ENCODE results near the gene PLSCR5.

PLSCR5 gene

DNA sequence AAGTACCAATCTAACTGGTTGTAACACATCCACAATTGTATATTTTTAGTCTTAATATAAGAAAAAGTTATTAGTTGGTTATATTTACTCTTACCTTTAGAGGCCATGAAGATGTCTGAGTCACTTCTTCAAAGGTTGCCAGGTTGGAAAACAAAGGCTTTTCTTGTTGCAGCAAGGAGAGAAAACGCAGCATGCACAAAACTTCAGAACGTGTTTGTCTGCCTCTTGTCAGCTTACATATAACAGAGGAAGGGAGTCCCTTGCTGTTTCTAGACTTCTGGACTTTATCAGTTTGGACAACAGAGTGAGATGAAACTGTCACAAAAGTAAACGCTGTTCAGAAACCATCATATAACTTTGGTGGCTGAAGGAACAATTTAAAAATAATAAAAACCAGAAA is at the start of gene PLSCR5:
TSS of gene PLSCR5 (minus strand) at position 241 of the 400 bp plus-strand sequence. CDS start at position 107, 134 bp downstream.
- H3K36me3 ChIP-seq, result no peaks in the 10 kb centered on the region
- H3K4me1 ChIP-seq (ENCODE audit: control insufficient read depth in 1 of 2, insufficient read depth in 1 of 2, low read depth in 1 of 2, low read length in 1 of 2), result no peaks in the 10 kb centered on the region
- H3K27ac ChIP-seq, result no peak within 1 kb of the TSS
- no peaks in the 10 kb centered on the region for H3K27me3 ChIP-seq
- TF ChIP-seq, protein P1, sequence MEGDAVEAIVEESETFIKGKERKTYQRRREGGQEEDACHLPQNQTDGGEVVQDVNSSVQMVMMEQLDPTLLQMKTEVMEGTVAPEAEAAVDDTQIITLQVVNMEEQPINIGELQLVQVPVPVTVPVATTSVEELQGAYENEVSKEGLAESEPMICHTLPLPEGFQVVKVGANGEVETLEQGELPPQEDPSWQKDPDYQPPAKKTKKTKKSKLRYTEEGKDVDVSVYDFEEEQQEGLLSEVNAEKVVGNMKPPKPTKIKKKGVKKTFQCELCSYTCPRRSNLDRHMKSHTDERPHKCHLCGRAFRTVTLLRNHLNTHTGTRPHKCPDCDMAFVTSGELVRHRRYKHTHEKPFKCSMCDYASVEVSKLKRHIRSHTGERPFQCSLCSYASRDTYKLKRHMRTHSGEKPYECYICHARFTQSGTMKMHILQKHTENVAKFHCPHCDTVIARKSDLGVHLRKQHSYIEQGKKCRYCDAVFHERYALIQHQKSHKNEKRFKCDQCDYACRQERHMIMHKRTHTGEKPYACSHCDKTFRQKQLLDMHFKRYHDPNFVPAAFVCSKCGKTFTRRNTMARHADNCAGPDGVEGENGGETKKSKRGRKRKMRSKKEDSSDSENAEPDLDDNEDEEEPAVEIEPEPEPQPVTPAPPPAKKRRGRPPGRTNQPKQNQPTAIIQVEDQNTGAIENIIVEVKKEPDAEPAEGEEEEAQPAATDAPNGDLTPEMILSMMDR (IDR thresholded peaks at IDR 0.05), result no peak
- no peaks in the 10 kb centered on the region for H3K9me3 ChIP-seq
- no peak within 1 kb of the TSS for H3K4me3 ChIP-seq (ENCODE audit: low read depth in 1 of 2, low read length in 1 of 2)

DNA sequence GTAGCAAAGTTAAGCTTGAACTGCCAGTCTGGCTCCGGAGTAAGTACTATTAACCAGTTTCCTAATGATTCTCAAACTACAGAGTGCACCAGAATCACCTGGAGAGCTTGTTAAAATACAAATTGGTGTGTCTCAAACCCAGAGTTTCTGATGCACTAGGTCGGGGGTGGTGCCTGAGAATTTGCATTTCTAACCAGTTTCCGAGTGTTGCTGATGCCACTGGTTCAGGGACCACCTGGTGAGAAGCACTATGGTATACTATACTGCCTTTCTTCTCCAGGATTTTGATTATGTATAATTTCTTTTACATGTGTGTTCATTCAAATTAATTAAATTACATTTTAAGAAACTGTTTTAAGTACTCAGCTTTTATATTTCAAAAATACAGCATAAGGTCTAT is 48.8 kb upstream of the PLSCR5 start:
- Histone ChIP-seq H3K36me3 (no peaks in the 10 kb centered on the region), H3K9me3 (no peaks in the 10 kb centered on the region), H3K4me1 (ENCODE audit: control insufficient read depth in 1 of 2, insufficient read depth in 1 of 2, low read depth in 1 of 2, low read length in 1 of 2) (no peaks in the 10 kb centered on the region), H3K27ac (no peak overlapping the region), H3K4me3 (ENCODE audit: low read depth in 1 of 2, low read length in 1 of 2) (no peak overlapping the region), H3K27me3 (peaks cover 4% of the 10 kb centered on the region)
- TF ChIP-seq, protein P1 (IDR thresholded peaks at IDR 0.05), result no peak

DNA sequence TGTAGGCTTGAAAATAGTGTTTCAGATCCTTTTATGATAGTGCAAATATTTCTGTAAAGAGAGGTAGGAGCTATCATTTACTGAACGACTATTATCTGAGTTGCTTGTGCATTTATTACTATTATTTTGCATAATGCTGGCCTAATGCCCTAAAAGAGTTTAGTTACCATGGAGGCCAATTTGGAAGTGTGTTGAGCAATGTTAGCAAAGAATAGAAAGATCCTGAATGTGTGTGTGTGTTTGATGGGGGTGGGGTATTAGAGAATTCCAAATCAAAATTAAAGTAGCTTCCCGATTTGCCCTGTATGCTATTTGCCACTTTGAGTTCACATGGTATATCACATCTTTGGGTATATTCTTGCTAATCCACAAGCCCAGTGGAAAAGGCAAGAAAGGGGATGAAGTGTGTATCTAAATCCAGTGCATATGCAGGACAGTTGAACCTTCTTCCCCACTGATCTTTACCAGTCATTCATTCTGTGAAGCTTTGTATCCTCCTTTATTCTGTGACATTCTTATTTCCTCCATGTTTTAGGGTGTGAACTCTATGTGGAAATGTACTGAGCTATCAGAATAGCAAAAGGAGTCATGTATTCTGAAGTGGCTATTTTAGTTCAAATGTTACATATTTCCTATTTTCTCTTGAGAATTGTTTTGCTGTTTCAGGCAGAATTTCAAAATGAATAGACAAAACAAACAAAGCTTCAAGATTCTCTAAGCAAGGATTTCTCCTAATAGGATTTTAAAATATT is 45.7 kb upstream of the PLSCR5 start:
- Histone ChIP-seq H3K4me3 (ENCODE audit: low read depth in 1 of 2, low read length in 1 of 2) (no peak overlapping the region), H3K36me3 (no peaks in the 10 kb centered on the region), H3K27me3 (peaks cover 4% of the 10 kb centered on the region), H3K4me1 (ENCODE audit: control insufficient read depth in 1 of 2, insufficient read depth in 1 of 2, low read depth in 1 of 2, low read length in 1 of 2) (peaks cover 5% of the 10 kb centered on the region in 2 experiments), H3K9me3 (no peaks in the 10 kb centered on the region), H3K27ac (no peak overlapping the region)
- TF ChIP-seq, protein P1 (IDR thresholded peaks at IDR 0.05), result no peak

DNA sequence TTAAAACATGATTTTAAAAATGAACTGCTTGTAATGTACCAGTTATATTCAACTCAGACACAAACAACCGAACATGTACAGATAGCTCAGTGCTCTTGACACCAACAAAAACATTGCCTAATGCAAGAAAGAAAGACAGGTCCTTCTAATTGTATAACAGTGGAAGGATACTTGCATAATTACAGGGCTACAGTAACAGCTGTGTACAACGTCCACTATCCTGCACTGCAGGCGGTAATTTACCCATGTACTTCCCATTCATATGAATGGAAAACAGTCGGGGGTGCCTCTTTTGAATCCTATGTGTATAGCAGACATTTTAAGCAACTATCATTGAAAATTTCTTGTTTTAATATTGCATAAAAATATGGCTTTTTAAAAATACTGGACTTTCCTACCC is 41.1 kb upstream of the PLSCR5 start:
- Histone ChIP-seq H3K4me3 (ENCODE audit: low read depth in 1 of 2, low read length in 1 of 2) (no peak overlapping the region), H3K27me3 (no peaks in the 10 kb centered on the region), H3K36me3 (no peaks in the 10 kb centered on the region), H3K4me1 (ENCODE audit: control insufficient read depth in 1 of 2, insufficient read depth in 1 of 2, low read depth in 1 of 2, low read length in 1 of 2) (peaks cover 5 to 6% of the 10 kb centered on the region in 2 experiments), H3K27ac (no peak overlapping the region), H3K9me3 (no peaks in the 10 kb centered on the region)
- TF ChIP-seq, protein P1 (IDR thresholded peaks at IDR 0.05), result no peak

DNA sequence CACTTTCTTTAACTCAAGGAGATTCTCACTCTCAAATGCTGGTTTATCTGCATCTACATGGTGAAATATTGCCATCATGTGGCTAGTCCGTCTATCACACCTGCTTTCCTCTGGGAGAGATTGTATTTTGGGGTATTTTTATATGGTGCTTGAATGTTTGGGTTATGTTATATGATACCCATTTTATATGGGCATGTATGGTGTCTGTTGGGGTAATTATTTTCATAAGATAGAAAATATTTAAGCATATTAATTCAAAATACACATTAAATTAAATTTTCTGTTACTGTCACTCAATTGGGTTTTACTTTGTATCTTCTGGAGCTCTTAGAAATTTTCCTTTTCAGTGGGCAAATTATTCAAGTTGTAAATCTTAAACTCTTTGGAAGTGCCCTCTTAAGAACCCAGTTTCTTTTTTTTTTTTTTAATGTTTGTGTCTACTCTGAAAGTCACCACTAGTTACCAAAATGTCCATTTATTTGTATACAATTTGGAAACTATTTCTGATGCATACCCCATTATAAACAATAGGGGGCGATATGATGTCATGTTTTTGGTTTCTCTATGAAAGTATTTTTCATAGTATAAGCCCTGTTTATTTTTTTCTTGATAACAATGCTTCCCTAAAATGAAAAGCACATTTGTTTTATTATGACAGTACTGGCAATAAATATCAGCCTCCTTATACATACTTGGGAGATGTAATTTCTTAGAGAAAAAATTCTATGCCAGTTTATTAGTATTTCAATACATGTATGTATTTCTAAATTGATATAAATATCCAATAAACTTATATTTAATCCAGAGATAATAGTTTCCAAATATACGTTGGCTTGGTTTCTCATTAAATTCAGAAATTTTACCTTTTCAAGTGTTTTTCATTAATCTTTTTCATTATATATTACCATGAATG is 36.1 kb upstream of the PLSCR5 start:
- no peak overlapping the region for H3K4me3 ChIP-seq (ENCODE audit: low read depth in 1 of 2, low read length in 1 of 2)
- H3K4me1 ChIP-seq (ENCODE audit: control insufficient read depth in 1 of 2, insufficient read depth in 1 of 2, low read depth in 1 of 2, low read length in 1 of 2), result peaks cover 1 to 4% of the 10 kb centered on the region in 2 experiments
- H3K27me3 ChIP-seq, result no peaks in the 10 kb centered on the region
- TF ChIP-seq, protein P1 (IDR thresholded peaks at IDR 0.05), result no peak
- no peaks in the 10 kb centered on the region for H3K36me3 ChIP-seq
- H3K9me3 ChIP-seq, result no peaks in the 10 kb centered on the region
- H3K27ac ChIP-seq, result no peak overlapping the region
